Measurements from ENCODE around the gene TACC2. TPM values are rescaled to one million over a fixed set of nuclear protein-coding genes. Genes with fewer than 3 reads are reported as not detected.
A peak's percentile ranks its signal among the peaks of the same experiment; 100 is the strongest.
"Not testable (repeated sequence)": the region's sequence is repeated elsewhere in the genome, so short reads cannot be mapped to it uniquely, and the experiment has no call there.

TACC2 gene
- total RNA-seq, 1 donor from 2014 or later, result 92.5 TPM

GRCh38 chr10:122089311-122090017 is 100.5 kb downstream of the TACC2 start:
- no peak for DNase-seq (ENCODE audit: low spot score)

DNA sequence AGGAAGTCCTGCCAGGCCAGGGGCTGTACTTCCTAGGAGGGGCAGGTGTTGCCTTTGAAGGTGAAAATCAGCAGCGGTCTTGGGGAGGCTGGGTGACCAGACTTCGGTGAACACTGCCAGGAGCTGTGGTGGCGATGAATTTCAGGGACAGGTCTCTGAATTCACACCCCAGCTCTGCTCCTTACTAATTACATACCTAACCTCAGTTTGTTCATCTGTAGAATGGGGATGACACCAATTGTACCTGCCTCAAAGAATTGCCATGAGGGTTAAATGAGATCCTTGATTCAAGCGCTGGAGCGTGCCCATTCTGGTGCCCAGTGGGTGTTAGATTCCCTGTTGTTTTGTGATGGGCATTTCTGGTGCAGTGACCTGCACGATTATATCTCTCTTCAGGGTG is 102.8 kb downstream of the TACC2 start:
- DNase-seq (ENCODE audit: low spot score), result no peak

DNA sequence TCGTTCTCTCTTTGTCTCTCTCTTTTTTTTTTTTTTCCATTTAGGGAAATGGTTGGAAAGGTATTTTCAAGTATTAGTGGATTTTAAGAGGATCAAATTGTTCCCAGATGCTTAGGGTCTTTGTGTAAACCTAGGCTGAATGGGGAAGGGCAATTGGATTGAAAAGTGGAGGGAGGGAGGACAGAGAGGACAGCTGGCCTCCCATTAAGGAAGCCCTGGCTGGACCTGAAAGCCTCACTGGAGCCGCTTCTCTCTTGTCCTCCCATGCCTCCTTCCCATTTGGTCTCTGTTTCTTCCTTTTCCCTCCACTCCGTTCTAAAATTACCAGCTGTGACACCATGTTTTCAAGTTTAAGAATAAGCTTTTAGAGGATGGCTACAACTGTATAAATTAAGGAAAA is 104.1 kb downstream of the TACC2 start:
- DNase-seq (ENCODE audit: low spot score), result no peak

GRCh38 chr10:122096181-122096580 is 107.2 kb downstream of the TACC2 start:
- DNase-seq (ENCODE audit: low spot score), result not testable (repeated sequence)

DNA sequence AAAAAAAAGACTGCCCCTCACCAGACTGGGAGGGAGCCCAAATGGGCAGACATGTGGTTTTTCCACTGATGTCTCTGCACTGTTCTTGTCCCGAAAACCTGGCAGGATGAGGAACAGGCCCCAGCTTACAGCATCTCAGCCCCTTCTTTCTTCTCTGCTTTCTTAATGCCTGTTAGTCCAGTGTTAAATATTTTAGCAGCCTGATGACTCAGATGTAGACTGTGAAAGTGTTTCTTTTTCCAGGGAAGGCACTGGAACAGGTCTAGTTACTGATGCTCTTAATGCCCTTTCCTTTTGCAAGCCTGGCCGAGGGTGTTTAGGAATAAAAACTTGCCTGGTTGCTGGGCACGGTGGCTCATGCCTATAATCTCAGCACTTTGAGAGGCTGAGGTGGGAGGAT is 107.7 kb downstream of the TACC2 start:
- DNase-seq (ENCODE audit: low spot score), result no peak

GRCh38 chr10:122097935-122098334 is 109.0 kb downstream of the TACC2 start:
- DNase-seq (ENCODE audit: low spot score), result no peak

DNA sequence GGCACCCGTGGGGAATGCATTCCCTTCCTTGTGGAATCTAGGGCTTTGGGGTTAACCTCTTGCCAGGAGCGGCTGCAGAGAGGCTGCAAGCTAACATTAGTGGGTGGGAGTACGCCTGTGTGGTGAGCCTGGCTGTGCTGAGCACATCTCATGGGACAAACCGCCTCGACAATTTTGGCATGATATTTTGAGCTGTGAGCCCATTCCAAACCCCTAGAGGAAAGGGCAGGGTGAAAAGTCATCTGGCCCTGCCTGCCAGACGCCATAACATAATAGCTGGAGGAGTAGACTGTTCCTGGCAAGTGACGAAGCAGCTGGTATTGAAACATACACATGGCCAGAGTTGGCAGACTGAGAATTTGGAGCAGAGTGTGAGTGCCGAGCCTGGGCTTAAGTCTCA is 110.0 kb downstream of the TACC2 start:
- DNase-seq (ENCODE audit: low spot score), result no peak

- no peak for DNase-seq (ENCODE audit: low spot score)
Measured at GRCh38 chr10:122099562-122099961, 110.6 kb downstream of the TACC2 start.

- no peak for DNase-seq (ENCODE audit: low spot score)
Measured at GRCh38 chr10:122102146-122102868, 113.3 kb downstream of the TACC2 start.

GRCh38 chr10:122102869-122103525 is 114.0 kb downstream of the TACC2 start:
- DNase-seq (ENCODE audit: low spot score), result no peak

GRCh38 chr10:122103592-122103991 is 114.6 kb downstream of the TACC2 start:
- no peak for DNase-seq (ENCODE audit: low spot score)

DNA sequence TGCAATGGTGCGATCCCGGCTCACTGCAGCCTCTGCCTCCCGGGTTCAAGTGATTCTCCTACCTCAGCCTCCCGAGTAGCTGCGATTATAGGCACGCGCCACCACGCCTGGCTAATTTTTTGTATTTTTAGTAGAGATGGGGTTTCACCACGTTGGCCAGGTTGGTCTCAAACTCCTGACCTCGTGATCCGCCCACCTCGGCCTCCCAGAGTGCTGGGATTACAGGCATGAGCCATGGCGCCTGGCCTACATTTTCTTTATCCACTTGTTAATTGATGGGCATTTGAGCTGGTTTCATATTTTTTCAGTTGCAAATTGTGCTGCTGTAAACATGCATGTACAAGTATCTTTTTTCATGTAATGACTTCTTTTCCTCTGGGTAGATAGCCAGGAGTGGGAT is 119.8 kb downstream of the TACC2 start:
- DNase-seq (ENCODE audit: low spot score), result not testable (repeated sequence)

DNA sequence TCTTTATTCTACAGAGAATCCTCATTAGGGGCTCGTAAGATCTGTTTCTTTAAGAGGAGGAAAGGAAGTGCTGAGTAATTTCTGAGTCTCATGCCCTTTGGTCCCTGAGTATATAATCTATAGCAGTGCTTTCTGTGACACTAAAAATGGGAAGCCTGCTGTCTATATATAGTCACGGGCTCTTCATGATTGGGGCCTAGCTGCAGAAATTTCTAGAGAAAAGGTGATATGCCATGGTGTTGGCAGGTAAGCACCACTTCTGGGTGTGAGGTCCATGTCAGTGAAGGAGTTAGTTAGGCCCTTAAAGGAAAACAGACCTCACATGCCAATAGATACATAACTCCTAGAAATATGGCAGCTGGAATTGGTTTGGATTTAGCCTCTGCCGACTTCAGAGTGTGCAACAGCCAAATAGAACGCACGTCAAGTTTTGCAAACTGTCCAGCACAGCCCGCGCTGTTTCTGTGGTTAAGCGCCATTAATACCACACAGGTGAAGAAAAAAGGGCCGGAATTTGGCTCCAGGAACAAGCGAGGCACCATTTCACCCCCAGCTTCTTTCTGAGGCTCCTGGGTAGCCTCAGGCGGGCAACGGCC is 123.2 kb downstream of the TACC2 start:
- DNase-seq (ENCODE audit: low spot score), result no peak

DNA sequence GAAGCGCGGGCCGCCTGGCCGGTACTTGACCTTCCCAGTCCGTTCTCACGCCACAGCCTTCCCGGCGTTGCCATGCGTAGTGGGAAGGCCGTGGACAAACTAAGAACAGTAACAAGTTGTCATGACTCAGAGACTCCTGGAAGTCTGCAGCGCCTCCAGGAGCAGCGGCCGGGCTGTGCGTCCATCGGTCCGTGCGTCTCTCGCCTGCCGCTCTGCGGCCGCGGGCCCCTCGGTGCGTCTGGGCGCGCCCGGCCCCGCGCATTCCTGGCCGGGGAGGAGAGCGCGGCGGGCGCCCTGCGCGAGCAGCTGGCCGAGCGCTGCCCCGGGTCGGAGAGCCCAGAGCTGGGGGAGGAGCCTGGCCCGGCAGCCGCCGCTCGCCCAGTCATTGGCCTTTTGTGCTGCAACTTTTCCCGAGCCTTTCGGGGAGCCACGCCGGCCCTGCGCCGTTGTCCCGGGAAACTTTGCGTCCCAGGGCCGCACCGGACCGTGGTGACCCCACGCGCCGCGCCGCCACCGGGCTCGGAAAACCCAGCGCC is 123.7 kb downstream of the TACC2 start:
- DNase-seq (ENCODE audit: low spot score), result peak; percentile 84

DNA sequence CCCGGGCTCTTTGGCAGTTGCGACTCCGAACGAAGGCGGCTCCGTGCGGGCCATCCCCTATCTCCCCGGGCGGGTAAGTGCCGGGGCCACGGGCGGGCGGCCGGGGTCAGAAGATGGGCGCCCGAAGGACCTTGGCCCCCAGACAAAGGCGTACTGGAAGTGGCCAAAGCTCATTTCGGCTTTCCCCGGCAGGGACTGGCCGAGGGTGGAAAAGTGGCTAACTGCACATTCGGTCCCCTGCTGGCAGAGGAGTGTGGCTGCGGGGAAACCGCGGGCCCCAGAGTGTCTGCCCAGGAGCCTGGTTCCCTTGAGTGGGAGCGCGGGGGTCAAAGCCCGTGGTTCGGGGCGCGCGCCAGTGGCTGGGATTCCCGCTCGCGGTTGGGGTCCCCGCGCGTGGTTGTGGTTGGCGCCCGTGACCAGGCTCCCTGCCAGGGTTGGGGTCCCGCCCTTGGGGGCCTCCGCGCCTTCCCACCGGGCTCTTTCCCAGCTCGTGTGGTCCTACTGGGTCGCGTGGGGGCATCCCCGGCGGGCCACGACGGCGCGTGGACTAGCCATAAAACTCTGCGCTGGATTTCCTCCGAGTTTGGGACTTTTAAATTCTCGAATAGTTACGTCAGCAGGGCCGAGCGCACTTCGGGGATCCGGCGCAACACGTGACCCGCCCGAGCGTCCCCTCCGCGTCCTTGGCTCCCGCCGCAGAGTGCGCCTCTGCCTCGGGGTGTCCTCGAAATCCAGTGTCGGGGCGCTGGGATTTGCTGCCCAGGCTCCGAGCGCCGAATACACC is 124.4 kb downstream of the TACC2 start:
- peak; percentile 78 for DNase-seq (ENCODE audit: low spot score)

GRCh38 chr10:122113945-122114747 is 125.2 kb downstream of the TACC2 start:
- DNase-seq (ENCODE audit: low spot score), result no peak

- no peak for DNase-seq (ENCODE audit: low spot score)
Measured at GRCh38 chr10:122115874-122116273, 126.9 kb downstream of the TACC2 start.

DNA sequence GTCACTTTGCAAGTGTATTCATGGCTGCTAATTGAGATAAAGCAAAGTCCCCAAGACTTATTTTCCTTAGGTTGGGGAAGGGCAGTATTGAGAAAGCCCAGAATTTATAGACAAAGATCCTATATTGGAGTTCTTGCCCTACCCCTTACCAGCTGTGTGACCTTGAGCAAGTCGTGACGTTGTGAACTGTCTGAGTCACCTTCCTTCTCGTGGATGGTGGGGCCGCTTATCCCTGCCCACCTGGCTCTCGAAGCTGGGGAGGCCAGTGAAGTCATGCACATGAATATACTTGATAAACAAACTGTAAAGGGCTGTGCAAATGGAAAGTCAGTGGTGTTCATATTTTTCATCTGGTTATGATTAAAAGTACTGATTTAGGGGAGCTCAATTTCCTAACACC is 127.4 kb downstream of the TACC2 start:
- DNase-seq (ENCODE audit: low spot score), result no peak

DNA sequence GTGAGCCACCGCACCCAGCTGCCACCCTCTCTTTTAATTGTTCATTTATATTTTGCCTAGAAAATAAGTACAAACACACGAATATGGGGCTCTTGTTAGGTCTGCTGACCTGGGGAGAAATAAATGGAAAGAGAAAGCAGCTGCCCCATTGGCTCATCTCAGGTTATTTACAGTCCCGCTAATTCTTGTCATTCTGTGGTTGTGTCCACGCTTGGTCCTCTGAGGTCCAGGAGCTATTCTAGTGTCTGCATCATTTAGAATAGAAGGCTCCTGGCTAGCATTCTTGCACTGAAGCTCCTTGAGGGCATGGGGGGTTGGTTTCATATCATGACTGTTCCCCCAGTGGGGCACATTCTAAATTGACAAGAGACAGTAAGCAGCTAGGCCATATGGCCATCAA is 128.5 kb downstream of the TACC2 start:
- DNase-seq (ENCODE audit: low spot score), result no peak

GRCh38 chr10:122120008-122120744 is 131.2 kb downstream of the TACC2 start:
- no peak for DNase-seq (ENCODE audit: low spot score)
